Esophagus muscularis mucosa (tissue), 4 donors: Measurements from ENCODE around the gene SH2B2. TPM values are rescaled to one million over a fixed set of nuclear protein-coding genes. Genes with fewer than 3 reads are reported as not detected.

Source experiments
- DNase-seq: peaks from one replicate; pipeline ENCODE4 v3.0.0-alpha.2; 2017; ENCODE audit errors: extremely low spot score
- H3K27ac ChIP-seq, 4 donors: fragments of 200-600 bp; sonication (generic); replicated peaks in 1 of 4; 1 replicate in 3 of 4; 2 replicates in 1 of 4; pipeline ENCODE4 v1.5.1; 2016 to 2019; ENCODE audit warnings: mild to moderate bottlenecking in 1 of 4
- H3K27me3 ChIP-seq, 4 donors: fragments of 200-600 bp; sonication (generic); one replicate each; pipeline versions ENCODE4 v1.5.1 to v1.6.0; 2016 to 2019
- H3K36me3 ChIP-seq, 4 donors: fragments of 200-600 bp; sonication (generic); one replicate each; pipeline ENCODE4 v1.5.1; 2016 to 2019
- H3K4me1 ChIP-seq, 4 donors: fragments of 200-600 bp; sonication (generic); one replicate each; pipeline ENCODE4 v1.5.1; 2016 to 2019
- H3K4me3 ChIP-seq, 4 donors: fragments of 200-600 bp; sonication (generic); 1 replicate in 2 of 4; 2 replicates in 2 of 4; pipeline ENCODE4 v1.5.1; 2016 to 2019; ENCODE audit warnings: mild to moderate bottlenecking in 4 of 4, moderate library complexity in 1 of 4
- H3K9me3 ChIP-seq, 4 donors: fragments of 200-600 bp; sonication (generic); 1 replicate in 3 of 4; 2 replicates in 1 of 4; pipeline ENCODE4 v1.5.1; 2016 to 2019
- EP300 ChIP-seq: sonication (generic); formaldehyde crosslinking; IDR thresholded peaks from one replicate; pipeline ENCODE4 v1.6.1; 2017; ENCODE audit warnings: antibody characterized with exemption
- POLR2A ChIP-seq: fragments of 450-650 bp; IDR thresholded peaks from one replicate; pipeline ENCODE4 v1.6.1; 2017; ENCODE audit warnings: antibody characterized with exemption, moderate library complexity, mild to moderate bottlenecking, low read depth
- POLR2AphosphoS5 ChIP-seq, 2 donors: sonication (generic); formaldehyde crosslinking; IDR thresholded peaks; one replicate each; pipeline ENCODE4 v1.6.1; 2017; ENCODE audit warnings: antibody characterized with exemption in 2 of 2
- WGBS: methylation state at CpG from one replicate; pipeline ENCODE4 v1.1.5; 2018; 5-methylcytosine and 5-hydroxymethylcytosine counted together
- intact Hi-C: fragments of 100-400 bp; cut with DNase I; formaldehyde crosslinking; loops from one replicate; pipeline ENCODE4 v1.15.1; 2023
- total RNA-seq, 4 donors: library from RNA; depleted of rRNA; stranded (reverse); fragments of >200 nt; gene quantifications; one replicate each; pipeline versions ENCODE4 v1.1.0 to v1.2.1, GENCODE V29; 2016
- TF ChIP-seq, protein P1 (sequence below), 3 experiments: fragments of 200-600 bp in 2 of 3; fragments of 450-650 bp in 1 of 3; sonication (generic) in 2 of 3; IDR thresholded peaks; one replicate each; pipeline ENCODE4 v1.5.1; 2017 to 2019; ENCODE audit warnings: antibody characterized with exemption in 3 of 3, mild to moderate bottlenecking in 2 of 3, moderate library complexity in 1 of 3

The SH2B2 gene
- total RNA-seq, 4 donors from 2014 or later = 3.7 to 10.9 (median 8.9) TPM

DNA sequence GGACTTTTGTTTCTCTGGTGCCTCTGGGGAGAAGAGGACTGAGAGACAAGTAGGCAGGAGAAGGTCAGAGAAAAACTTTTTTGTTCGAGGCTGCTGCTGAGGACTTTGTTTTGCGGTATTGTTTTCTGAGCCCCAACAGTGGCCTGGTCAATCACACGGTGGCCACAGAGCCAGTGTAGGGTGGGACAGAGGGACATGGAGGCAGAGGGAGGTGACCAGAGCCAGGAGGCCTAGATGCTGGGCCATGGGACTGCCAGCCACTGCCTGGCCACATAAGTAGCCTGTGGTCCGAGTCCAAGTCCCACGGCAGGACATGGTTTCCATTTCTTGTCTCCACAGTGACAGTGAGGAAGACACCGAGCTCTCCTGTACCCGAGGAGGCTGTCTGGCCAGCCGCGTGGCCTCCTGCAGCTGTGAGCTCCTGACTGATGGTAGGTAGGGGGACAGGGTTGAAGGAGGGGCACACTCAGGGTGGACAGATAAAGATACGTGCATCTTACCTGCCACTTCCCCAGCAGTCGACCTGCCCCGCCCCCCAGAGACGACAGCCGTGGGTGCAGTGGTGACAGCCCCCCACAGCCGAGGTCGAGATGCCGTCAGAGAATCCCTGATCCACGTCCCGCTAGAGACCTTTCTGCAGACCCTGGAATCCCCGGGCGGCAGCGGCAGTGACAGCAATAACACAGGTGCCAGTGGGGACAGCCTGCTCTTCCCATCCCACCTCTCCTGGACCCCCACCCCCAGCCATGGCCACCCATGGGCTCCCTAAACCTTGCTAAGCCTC lies 27.5 kb downstream of the SH2B2 start:
- TF ChIP-seq EP300 (no peak), POLR2A (no peak)
- TF ChIP-seq, protein P1, sequence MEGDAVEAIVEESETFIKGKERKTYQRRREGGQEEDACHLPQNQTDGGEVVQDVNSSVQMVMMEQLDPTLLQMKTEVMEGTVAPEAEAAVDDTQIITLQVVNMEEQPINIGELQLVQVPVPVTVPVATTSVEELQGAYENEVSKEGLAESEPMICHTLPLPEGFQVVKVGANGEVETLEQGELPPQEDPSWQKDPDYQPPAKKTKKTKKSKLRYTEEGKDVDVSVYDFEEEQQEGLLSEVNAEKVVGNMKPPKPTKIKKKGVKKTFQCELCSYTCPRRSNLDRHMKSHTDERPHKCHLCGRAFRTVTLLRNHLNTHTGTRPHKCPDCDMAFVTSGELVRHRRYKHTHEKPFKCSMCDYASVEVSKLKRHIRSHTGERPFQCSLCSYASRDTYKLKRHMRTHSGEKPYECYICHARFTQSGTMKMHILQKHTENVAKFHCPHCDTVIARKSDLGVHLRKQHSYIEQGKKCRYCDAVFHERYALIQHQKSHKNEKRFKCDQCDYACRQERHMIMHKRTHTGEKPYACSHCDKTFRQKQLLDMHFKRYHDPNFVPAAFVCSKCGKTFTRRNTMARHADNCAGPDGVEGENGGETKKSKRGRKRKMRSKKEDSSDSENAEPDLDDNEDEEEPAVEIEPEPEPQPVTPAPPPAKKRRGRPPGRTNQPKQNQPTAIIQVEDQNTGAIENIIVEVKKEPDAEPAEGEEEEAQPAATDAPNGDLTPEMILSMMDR (IDR thresholded peaks at IDR 0.05) = no peak
- intact Hi-C loops = no loop called here
- Histone ChIP-seq H3K4me3 (no peak overlapping the region), H3K27me3 (no peaks in the 10 kb centered on the region), H3K27ac (no peak overlapping the region), H3K9me3 (no peaks in the 10 kb centered on the region), H3K4me1 (peaks cover 0 to 4% (median under 1%) of the 10 kb centered on the region in 4 donors), H3K36me3 (peaks cover 5 to 34% (median 8%) of the 10 kb centered on the region in 4 donors)
- 93% methylated on average over 21 of the region's 22 CpGs for WGBS
- no peak for DNase-seq

DNA sequence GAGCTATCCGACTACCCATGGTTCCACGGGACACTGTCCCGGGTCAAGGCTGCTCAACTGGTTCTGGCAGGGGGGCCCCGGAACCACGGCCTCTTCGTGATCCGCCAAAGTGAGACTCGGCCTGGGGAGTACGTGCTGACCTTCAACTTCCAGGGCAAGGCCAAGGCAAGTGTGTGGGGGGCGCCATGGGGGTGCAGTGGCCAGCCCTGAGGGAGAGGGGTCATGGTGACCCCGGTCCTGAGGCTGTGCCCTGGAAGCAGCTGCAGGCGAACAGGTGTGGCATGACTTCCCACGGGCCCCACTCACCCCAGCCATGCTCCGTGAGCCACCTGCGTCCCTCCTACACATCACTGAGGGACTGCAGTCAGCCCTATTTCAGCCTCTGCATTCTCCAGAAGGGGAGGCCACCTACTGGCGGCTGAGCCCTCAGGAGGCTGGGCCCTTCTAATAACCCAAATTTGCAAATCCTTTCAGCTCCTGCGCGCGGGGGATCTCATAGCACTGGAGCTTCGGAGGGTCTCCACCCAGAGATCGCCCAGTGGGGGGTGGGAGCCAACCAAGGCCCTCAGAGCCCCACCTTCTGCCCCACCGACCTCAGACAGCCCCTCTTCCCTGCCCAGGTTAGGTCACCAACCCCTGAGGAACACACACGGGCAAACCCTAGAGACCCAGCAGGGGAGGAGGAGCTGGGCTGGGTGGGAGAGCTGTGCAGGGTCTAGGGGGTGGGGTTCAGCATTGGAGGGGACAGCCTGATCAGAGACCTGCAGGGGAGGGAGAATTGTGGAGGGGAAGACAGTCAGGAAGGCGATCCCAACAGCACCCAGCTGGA lies 30.8 kb downstream of the SH2B2 start:
- H3K9me3 ChIP-seq = no peaks in the 10 kb centered on the region
- peaks cover 6 to 16% (median 10%) of the 10 kb centered on the region in 4 donors for H3K4me1 ChIP-seq
- DNase-seq = no peak
- WGBS = 90% methylated on average over 19 of the region's 24 CpGs
- TF ChIP-seq EP300 (no peak), POLR2A (no peak), POLR2AphosphoS5 (IDR thresholded peaks at IDR 0.05) (no peak)
- TF ChIP-seq, protein P1 (IDR thresholded peaks at IDR 0.05) = no peak
- no peak overlapping the region for H3K4me3 ChIP-seq
- no peak overlapping the region for H3K27ac ChIP-seq
- peaks cover 5 to 20% (median 8%) of the 10 kb centered on the region in 4 donors for H3K36me3 ChIP-seq
- intact Hi-C loops = no loop called here
- H3K27me3 ChIP-seq = peaks cover 0 to 25% (median 2%) of the 10 kb centered on the region in 4 donors

DNA sequence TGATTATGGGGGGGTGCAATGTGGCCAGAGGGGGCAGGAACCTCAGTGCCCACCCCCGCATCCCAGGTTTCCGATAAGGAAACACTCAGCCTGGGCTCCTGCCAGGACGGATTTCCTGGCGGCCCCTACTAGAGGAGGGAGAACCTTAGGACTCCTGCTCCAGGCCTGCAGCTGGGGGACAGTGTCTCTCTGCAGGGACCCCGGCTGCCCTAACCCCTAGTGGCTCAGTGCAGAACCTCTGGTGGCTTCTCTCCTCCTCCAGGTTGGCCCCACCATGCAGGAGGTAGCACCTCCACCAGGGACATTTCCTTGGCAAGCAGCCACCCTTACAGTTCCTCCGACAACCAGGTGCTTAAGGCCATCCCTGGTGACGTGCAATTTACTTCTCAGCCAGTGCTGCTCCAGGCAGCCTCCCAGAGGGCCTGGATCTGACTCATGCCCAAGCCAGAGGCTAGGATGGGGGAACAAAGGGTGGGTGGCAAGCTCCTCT lies 31.9 kb downstream of the SH2B2 start:
- H3K36me3 ChIP-seq = peaks cover 5 to 20% (median 8%) of the 10 kb centered on the region in 4 donors
- H3K27ac ChIP-seq = peak overlapping the region in 1 of 4 donors; percentile 55
- DNase-seq = no peak
- H3K9me3 ChIP-seq = no peaks in the 10 kb centered on the region
- TF ChIP-seq, protein P1 (IDR thresholded peaks at IDR 0.05) = no peak
- no peak for TF ChIP-seq EP300
- H3K4me1 ChIP-seq = peaks cover 6 to 16% (median 10%) of the 10 kb centered on the region in 4 donors
- H3K27me3 ChIP-seq = peaks cover 0 to 35% (median 2%) of the 10 kb centered on the region in 4 donors
- WGBS = 81% methylated on average over 6 of the region's 7 CpGs
- intact Hi-C loops = no loop called here
- H3K4me3 ChIP-seq = no peak overlapping the region

GRCh38 chr7:102319671-102320070 lies 33.0 kb downstream of the SH2B2 start:
- H3K27ac ChIP-seq = peak overlapping the region in 2 of 4 donors; percentile 20 to 55
- DNase-seq = no peak
- H3K4me1 ChIP-seq = peaks cover 6 to 16% (median 10%) of the 10 kb centered on the region in 4 donors
- no peaks in the 10 kb centered on the region for H3K9me3 ChIP-seq
- H3K36me3 ChIP-seq = peaks cover 0 to 12% (median 3%) of the 10 kb centered on the region in 4 donors
- no peak overlapping the region for H3K4me3 ChIP-seq
- intact Hi-C loops = no loop called here
- TF ChIP-seq, protein P1 (IDR thresholded peaks at IDR 0.05) = no peak
- no peak for TF ChIP-seq POLR2AphosphoS5 (IDR thresholded peaks at IDR 0.05)
- no peak for TF ChIP-seq POLR2A
- TF ChIP-seq EP300 = no peak
- H3K27me3 ChIP-seq = peaks cover 0 to 46% (median 2%) of the 10 kb centered on the region in 4 donors
- WGBS = 91% methylated on average over 3 of the region's 3 CpGs
